Measurements from ENCODE around the gene ZNF831. TPM values are rescaled to one million over a fixed set of nuclear protein-coding genes. Genes with fewer than 3 reads are reported as not detected.

Gene ZNF831
- total RNA-seq, 1 donor from 2014 or later: not detected

DNA sequence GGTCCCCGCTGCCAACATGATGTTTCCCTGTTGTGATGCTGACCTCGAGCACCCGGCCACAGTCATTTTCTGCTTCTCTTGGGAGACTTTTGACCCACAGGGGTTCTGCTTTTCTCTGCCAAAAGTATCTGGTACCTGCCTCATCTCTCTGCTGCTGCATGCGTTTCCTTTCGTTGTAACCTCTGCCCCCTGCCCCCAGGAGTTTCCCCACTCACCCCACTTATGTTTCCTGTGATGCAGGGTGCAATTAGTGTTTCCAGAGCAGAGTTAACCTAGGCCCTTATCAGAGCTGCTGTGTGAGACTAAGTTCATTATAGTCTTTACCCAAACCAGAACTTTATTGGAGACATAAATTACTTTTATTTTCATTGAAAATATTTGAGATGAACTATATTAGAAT is 71.6 kb downstream of the ZNF831 start:
- H3K4me1 Mint-ChIP-seq (ENCODE audit: unreplicated experiment): no peaks in the 10 kb centered on the region
- TF ChIP-seq, protein P1, sequence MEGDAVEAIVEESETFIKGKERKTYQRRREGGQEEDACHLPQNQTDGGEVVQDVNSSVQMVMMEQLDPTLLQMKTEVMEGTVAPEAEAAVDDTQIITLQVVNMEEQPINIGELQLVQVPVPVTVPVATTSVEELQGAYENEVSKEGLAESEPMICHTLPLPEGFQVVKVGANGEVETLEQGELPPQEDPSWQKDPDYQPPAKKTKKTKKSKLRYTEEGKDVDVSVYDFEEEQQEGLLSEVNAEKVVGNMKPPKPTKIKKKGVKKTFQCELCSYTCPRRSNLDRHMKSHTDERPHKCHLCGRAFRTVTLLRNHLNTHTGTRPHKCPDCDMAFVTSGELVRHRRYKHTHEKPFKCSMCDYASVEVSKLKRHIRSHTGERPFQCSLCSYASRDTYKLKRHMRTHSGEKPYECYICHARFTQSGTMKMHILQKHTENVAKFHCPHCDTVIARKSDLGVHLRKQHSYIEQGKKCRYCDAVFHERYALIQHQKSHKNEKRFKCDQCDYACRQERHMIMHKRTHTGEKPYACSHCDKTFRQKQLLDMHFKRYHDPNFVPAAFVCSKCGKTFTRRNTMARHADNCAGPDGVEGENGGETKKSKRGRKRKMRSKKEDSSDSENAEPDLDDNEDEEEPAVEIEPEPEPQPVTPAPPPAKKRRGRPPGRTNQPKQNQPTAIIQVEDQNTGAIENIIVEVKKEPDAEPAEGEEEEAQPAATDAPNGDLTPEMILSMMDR (IDR thresholded peaks at IDR 0.05): no peak
- H3K36me3 Mint-ChIP-seq (ENCODE audit: unreplicated experiment): no peaks in the 10 kb centered on the region
- no peak overlapping the region for H3K27ac Mint-ChIP-seq (ENCODE audit: unreplicated experiment)
- H3K9me3 Mint-ChIP-seq (ENCODE audit: unreplicated experiment): no peaks in the 10 kb centered on the region
- H3K27me3 Mint-ChIP-seq (ENCODE audit: unreplicated experiment): peaks cover 24% of the 10 kb centered on the region
- H3K4me3 Mint-ChIP-seq (ENCODE audit: unreplicated experiment): no peak overlapping the region
- no peak for DNase-seq (ENCODE audit: extremely low spot score, unreplicated experiment)

GRCh38 chr20:59240006-59240405 is 76.4 kb downstream of the ZNF831 start:
- Mint-ChIP-seq H3K4me1 (ENCODE audit: unreplicated experiment) (no peaks in the 10 kb centered on the region), H3K9me3 (ENCODE audit: unreplicated experiment) (no peaks in the 10 kb centered on the region), H3K27me3 (ENCODE audit: unreplicated experiment) (peaks cover 14% of the 10 kb centered on the region), H3K4me3 (ENCODE audit: unreplicated experiment) (no peak overlapping the region), H3K27ac (ENCODE audit: unreplicated experiment) (no peak overlapping the region), H3K36me3 (ENCODE audit: unreplicated experiment) (no peaks in the 10 kb centered on the region)
- TF ChIP-seq, protein P1 (IDR thresholded peaks at IDR 0.05): no peak
- no peak for DNase-seq (ENCODE audit: extremely low spot score, unreplicated experiment)

DNA sequence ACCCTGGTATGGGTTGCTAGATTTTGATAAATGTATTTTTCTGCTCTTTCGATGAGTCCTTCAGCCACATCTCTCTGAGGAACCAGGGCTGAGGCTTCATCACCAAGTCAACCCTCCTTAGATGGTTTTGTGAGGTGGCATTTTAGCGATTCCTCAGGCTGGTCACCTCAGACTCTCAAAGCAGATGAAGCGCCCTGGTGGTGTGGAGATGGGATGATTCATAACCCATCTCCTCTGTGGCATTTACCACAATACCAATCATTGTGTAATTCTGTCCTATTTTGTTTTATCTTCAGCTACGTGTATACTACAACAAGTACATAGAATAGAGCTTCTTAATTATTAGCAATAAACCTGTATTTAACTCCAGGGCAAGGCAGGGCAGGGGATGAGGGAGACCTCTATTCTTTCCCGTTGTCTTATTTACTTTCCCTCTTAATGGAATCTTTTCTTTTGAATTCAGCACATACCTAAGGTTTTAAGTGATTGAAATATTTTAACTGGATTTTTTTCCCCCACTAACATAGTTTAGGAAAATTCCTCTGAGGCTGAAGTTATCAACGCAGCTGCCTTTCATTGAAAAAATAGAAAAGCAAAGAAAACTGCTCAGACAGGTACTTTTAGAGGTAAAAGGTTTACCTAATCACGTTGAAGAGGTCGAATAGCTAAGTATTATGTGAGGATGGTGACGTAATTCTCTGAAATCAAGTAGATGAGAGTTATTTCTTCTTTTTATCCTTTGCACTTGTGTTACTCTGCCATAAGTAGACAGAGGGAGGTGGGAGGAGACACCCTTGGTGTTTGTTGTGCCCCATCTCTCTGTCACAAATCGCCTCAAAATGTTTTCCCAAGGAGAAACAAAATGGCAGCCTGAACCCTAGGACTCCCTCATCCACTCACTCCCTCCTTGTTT is 79.3 kb downstream of the ZNF831 start:
- H3K27me3 Mint-ChIP-seq (ENCODE audit: unreplicated experiment): peaks cover 19% of the 10 kb centered on the region
- no peaks in the 10 kb centered on the region for H3K4me1 Mint-ChIP-seq (ENCODE audit: unreplicated experiment)
- H3K4me3 Mint-ChIP-seq (ENCODE audit: unreplicated experiment): no peak overlapping the region
- DNase-seq (ENCODE audit: extremely low spot score, unreplicated experiment): no peak
- no peaks in the 10 kb centered on the region for H3K36me3 Mint-ChIP-seq (ENCODE audit: unreplicated experiment)
- TF ChIP-seq, protein P1 (IDR thresholded peaks at IDR 0.05): no peak
- no peak overlapping the region for H3K27ac Mint-ChIP-seq (ENCODE audit: unreplicated experiment)
- H3K9me3 Mint-ChIP-seq (ENCODE audit: unreplicated experiment): no peaks in the 10 kb centered on the region

GRCh38 chr20:59246691-59247400 is 83.2 kb downstream of the ZNF831 start:
- Mint-ChIP-seq H3K4me1 (ENCODE audit: unreplicated experiment) (no peaks in the 10 kb centered on the region), H3K9me3 (ENCODE audit: unreplicated experiment) (peaks cover 5% of the 10 kb centered on the region), H3K36me3 (ENCODE audit: unreplicated experiment) (no peaks in the 10 kb centered on the region), H3K27me3 (ENCODE audit: unreplicated experiment) (peaks cover 17% of the 10 kb centered on the region), H3K4me3 (ENCODE audit: unreplicated experiment) (no peak overlapping the region), H3K27ac (ENCODE audit: unreplicated experiment) (no peak overlapping the region)
- DNase-seq (ENCODE audit: extremely low spot score, unreplicated experiment): no peak
- TF ChIP-seq, protein P1 (IDR thresholded peaks at IDR 0.05): no peak

Measured in osteocyte (in vitro differentiated cells).